ENCODE data around the gene TNP1.

TNP1 gene

DNA sequence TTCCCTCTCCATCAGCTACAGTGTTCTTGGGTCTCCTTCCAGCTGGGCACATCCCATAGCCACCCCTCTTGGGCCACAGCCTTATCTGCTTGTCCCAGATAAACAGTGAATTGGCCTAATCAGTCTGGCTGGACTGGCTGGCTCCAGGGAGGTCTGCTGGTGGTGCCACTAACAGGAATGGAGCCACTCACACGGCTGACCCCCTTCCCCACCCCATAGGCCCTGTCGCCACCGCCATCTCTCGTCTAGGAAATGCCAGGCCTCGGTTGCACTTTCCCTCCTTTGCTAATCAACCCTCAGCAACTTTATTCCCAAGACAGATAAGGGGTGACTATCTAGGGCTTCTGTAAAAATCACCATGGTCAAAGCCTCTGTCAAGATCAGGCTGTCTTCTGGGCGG lies 23.0 kb upstream of the TNP1 start:
- H3K27ac ChIP-seq (replicated peaks): no peak overlapping the region
- H3K27me3 ChIP-seq (ENCODE audit: insufficient read depth, poor library complexity, severe bottlenecking): no peaks in the 10 kb centered on the region
- no peak for DNase-seq (ENCODE audit: low read depth in 1 of 2, low spot score in 1 of 2)
- TF ChIP-seq SPI1 (IDR thresholded peaks at IDR 0.05; ENCODE audit: borderline replicate concordance, low read depth) (no peak), POLR2AphosphoS5 (IDR thresholded peaks at IDR 0.05; ENCODE audit: low read depth) (no peak), GABPA (IDR thresholded peaks at IDR 0.05; ENCODE audit: low read depth) (no peak)
- TF ChIP-seq, protein P1, sequence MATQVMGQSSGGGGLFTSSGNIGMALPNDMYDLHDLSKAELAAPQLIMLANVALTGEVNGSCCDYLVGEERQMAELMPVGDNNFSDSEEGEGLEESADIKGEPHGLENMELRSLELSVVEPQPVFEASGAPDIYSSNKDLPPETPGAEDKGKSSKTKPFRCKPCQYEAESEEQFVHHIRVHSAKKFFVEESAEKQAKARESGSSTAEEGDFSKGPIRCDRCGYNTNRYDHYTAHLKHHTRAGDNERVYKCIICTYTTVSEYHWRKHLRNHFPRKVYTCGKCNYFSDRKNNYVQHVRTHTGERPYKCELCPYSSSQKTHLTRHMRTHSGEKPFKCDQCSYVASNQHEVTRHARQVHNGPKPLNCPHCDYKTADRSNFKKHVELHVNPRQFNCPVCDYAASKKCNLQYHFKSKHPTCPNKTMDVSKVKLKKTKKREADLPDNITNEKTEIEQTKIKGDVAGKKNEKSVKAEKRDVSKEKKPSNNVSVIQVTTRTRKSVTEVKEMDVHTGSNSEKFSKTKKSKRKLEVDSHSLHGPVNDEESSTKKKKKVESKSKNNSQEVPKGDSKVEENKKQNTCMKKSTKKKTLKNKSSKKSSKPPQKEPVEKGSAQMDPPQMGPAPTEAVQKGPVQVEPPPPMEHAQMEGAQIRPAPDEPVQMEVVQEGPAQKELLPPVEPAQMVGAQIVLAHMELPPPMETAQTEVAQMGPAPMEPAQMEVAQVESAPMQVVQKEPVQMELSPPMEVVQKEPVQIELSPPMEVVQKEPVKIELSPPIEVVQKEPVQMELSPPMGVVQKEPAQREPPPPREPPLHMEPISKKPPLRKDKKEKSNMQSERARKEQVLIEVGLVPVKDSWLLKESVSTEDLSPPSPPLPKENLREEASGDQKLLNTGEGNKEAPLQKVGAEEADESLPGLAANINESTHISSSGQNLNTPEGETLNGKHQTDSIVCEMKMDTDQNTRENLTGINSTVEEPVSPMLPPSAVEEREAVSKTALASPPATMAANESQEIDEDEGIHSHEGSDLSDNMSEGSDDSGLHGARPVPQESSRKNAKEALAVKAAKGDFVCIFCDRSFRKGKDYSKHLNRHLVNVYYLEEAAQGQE (IDR thresholded peaks at IDR 0.05; ENCODE audit: insufficient replicate concordance, low read depth): no peak
- TF ChIP-seq, protein P2, sequence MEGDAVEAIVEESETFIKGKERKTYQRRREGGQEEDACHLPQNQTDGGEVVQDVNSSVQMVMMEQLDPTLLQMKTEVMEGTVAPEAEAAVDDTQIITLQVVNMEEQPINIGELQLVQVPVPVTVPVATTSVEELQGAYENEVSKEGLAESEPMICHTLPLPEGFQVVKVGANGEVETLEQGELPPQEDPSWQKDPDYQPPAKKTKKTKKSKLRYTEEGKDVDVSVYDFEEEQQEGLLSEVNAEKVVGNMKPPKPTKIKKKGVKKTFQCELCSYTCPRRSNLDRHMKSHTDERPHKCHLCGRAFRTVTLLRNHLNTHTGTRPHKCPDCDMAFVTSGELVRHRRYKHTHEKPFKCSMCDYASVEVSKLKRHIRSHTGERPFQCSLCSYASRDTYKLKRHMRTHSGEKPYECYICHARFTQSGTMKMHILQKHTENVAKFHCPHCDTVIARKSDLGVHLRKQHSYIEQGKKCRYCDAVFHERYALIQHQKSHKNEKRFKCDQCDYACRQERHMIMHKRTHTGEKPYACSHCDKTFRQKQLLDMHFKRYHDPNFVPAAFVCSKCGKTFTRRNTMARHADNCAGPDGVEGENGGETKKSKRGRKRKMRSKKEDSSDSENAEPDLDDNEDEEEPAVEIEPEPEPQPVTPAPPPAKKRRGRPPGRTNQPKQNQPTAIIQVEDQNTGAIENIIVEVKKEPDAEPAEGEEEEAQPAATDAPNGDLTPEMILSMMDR (IDR thresholded peaks at IDR 0.05; ENCODE audit: insufficient read depth, low read length): no peak
- H3K4me3 ChIP-seq (replicated peaks; ENCODE audit: insufficient read depth, low read length): no peak overlapping the region

DNA sequence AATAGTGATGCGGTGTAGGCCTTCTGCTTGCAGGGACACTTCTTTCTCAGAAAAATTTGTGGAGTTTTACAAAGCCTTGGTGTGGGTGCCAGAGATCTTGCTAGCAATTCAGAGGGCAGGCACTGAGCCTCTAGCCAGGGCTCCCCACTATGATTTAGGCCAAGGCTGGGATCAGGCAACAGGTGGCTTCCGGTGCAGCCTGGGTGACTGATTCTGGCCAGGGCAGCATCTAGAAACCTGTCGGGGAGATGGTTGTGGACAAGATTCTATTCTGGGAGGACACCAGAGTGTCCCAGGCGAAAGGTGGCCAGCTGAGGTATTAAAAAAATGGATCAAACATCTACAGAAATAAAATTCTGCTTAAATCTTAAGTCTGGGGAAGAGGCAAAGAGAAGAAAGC lies 21.5 kb upstream of the TNP1 start:
- no peak overlapping the region for H3K4me3 ChIP-seq (replicated peaks; ENCODE audit: insufficient read depth, low read length)
- H3K27me3 ChIP-seq (ENCODE audit: insufficient read depth, poor library complexity, severe bottlenecking): no peaks in the 10 kb centered on the region
- TF ChIP-seq GABPA (IDR thresholded peaks at IDR 0.05; ENCODE audit: low read depth) (no peak), SPI1 (IDR thresholded peaks at IDR 0.05; ENCODE audit: borderline replicate concordance, low read depth) (no peak), POLR2AphosphoS5 (IDR thresholded peaks at IDR 0.05; ENCODE audit: low read depth) (no peak)
- TF ChIP-seq, protein P2 (IDR thresholded peaks at IDR 0.05; ENCODE audit: insufficient read depth, low read length): no peak
- TF ChIP-seq, protein P1 (IDR thresholded peaks at IDR 0.05; ENCODE audit: insufficient replicate concordance, low read depth): no peak
- H3K27ac ChIP-seq (replicated peaks): no peak overlapping the region
- DNase-seq (ENCODE audit: low read depth in 1 of 2, low spot score in 1 of 2): no peak

DNA sequence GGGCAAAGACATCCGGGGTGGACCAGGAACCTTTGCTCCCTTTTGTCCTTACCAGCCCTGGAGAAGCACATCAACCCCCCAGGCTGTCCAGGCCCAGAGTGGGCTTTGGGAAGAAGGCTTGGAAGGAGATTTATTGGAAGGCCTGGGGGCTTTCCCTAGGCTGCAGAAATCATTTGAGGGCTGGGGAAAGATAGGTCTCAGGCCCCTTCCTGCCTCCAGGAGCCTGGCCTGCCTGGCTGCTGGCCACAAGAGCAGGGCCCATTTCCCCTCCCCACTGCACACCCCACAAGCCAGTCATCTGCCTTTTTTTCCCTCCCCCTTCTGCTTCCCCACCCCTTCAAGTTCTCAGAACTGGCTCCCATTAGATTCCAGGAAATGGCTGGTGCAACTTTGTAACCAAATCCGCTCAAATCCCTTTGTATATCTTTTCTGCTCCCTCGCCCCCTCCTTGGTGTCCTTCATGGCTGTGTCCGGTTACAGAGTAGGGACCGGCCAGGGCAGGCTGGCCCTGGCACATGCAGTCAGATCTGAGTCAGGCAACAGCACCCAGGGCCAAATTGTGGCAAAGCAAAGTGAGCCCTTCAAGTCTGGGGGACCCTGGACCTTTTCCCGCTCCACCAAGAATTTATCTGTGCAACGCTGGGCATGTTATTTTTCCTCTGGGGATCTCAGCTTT lies 20.8 kb upstream of the TNP1 start:
- no peak overlapping the region for H3K27ac ChIP-seq (replicated peaks)
- H3K27me3 ChIP-seq (ENCODE audit: insufficient read depth, poor library complexity, severe bottlenecking): no peaks in the 10 kb centered on the region
- no peak overlapping the region for H3K4me3 ChIP-seq (replicated peaks; ENCODE audit: insufficient read depth, low read length)
- TF ChIP-seq, protein P1 (IDR thresholded peaks at IDR 0.05; ENCODE audit: insufficient replicate concordance, low read depth): no peak
- TF ChIP-seq POLR2AphosphoS5 (IDR thresholded peaks at IDR 0.05; ENCODE audit: low read depth): no peak
- TF ChIP-seq SPI1 (IDR thresholded peaks at IDR 0.05; ENCODE audit: borderline replicate concordance, low read depth): no peak
- TF ChIP-seq, protein P2 (IDR thresholded peaks at IDR 0.05; ENCODE audit: insufficient read depth, low read length): no peak
- TF ChIP-seq GABPA (IDR thresholded peaks at IDR 0.05; ENCODE audit: low read depth): no peak
- DNase-seq (ENCODE audit: low read depth in 1 of 2, low spot score in 1 of 2): no peak

Measured in HL-60 (cell line).